HL-60 (cell line): ENCODE data around the gene GKN2.

Experiments
- CTCF ChIP-seq: IDR thresholded peaks from one replicate; pipeline ENCODE4 v1.5.1; 2011; ENCODE audit warnings: low read length, control low read depth, inconsistent platforms; ENCODE audit not compliant: insufficient read depth
- GABPA ChIP-seq: IDR thresholded peaks from 2 replicates; pipeline ENCODE4 v1.6.1; 2012; ENCODE audit warnings: low read depth
- POLR2AphosphoS5 ChIP-seq: IDR thresholded peaks from 2 replicates; pipeline ENCODE4 v1.6.1; 2012; ENCODE audit warnings: low read depth
- REST ChIP-seq: IDR thresholded peaks from 2 replicates; pipeline ENCODE4 v1.6.1; 2012; ENCODE audit warnings: low read depth; ENCODE audit not compliant: insufficient replicate concordance
- SPI1 ChIP-seq: IDR thresholded peaks from 2 replicates; pipeline ENCODE4 v1.6.1; 2012; ENCODE audit warnings: low read depth, mild to moderate bottlenecking, borderline replicate concordance

DNA sequence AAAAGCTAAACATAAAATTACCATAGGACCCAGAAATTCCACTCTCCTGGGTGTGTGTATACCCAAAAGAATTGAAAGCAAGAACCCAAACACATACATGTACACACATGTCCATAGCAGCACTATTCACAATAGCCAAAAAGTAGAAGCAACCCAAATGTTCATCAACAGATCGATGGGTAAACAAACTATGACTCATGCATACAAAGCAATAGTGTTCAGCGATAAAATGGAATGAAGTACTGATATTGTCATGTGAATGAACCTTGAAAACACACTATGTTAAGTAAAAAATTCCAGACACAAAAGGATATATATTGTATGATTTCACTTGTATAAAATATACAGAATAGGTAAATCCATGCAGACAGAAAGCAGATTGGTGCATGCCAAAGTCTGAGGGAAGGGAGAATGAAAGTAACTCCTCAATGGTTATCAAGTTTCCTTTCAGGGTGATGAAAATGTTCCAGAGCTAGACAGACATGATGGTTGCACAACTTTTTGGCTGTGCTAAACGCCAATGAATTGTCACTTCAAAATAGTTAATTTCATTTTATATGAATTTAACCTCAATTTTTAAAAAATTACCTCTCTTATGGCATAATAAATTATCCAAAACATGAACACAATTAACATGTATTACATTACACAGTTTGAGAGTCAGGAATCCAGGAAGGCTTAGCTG lies 35.5 kb downstream of the GKN2 start:
- TF ChIP-seq CTCF = no peak
- no peak for TF ChIP-seq POLR2AphosphoS5
- no peak for TF ChIP-seq REST
- TF ChIP-seq SPI1 = no peak
- TF ChIP-seq GABPA = no peak
